ENCODE results near the gene NTM. TPM values are rescaled to one million over a fixed set of nuclear protein-coding genes. Genes with fewer than 3 reads are reported as not detected.

NTM gene
- total and polyA plus RNA-seq, 9 donors = 0.16 to 8.5 (median 0.55) TPM; not detected in 3

- no peaks in the 10 kb centered on the region for H3K27me3 ChIP-seq
These were observed 937.0 kb downstream of the NTM start for GRCh38 chr11:132307309-132308020.

GRCh38 chr11:132310390-132311375 is 940.3 kb downstream of the NTM start:
- WGBS, 3 donors = 60 to 69% (median 66%) methylated on average over 10 of the region's 10 CpGs
- intact Hi-C loops (cut with DNase I) = no loop called here
- Histone ChIP-seq H3K27me3 (no peaks in the 10 kb centered on the region), H3K4me3 (no peak overlapping the region), H3K9me3 (no peaks in the 10 kb centered on the region), H3K4me1 (ENCODE audit: insufficient read depth) (no peaks in the 10 kb centered on the region), H3K36me3 (no peaks in the 10 kb centered on the region), H3K27ac (no peak overlapping the region)
- DNase-seq = no peak
- TF ChIP-seq CTCF (IDR thresholded peaks at IDR 0.05) (no peak), POLR2A (IDR thresholded peaks at IDR 0.05) (no peak), EP300 (IDR thresholded peaks at IDR 0.05) (no peak)

More at GRCh38 chr11:132307309-132308020, 937.0 kb downstream of the NTM start:
- DNase-seq = no peak
- H3K4me3 ChIP-seq = no peak overlapping the region
- H3K36me3 ChIP-seq = no peaks in the 10 kb centered on the region
- 76 to 79% (median 79%) methylated on average over 21 of the region's 21 CpGs for WGBS, 3 donors
- no peak for TF ChIP-seq EP300 (IDR thresholded peaks at IDR 0.05)
- TF ChIP-seq POLR2A (IDR thresholded peaks at IDR 0.05) = no peak
- no peak for TF ChIP-seq CTCF (IDR thresholded peaks at IDR 0.05)
- no peak overlapping the region for H3K27ac ChIP-seq
- no peaks in the 10 kb centered on the region for H3K4me1 ChIP-seq (ENCODE audit: insufficient read depth)
- H3K9me3 ChIP-seq = no peaks in the 10 kb centered on the region
- intact Hi-C loops (cut with DNase I) = no loop called here

GRCh38 chr11:132311703-132312102 is 941.3 kb downstream of the NTM start:
- 78 to 86% (median 83%) methylated on average over 2 of the region's 2 CpGs for WGBS, 3 donors
- H3K36me3 ChIP-seq = no peaks in the 10 kb centered on the region
- H3K27ac ChIP-seq = no peak overlapping the region
- intact Hi-C loops (cut with DNase I) = no loop called here
- H3K4me3 ChIP-seq = no peak overlapping the region
- H3K4me1 ChIP-seq (ENCODE audit: insufficient read depth) = no peaks in the 10 kb centered on the region
- DNase-seq = no peak
- no peaks in the 10 kb centered on the region for H3K27me3 ChIP-seq
- no peak for TF ChIP-seq POLR2A (IDR thresholded peaks at IDR 0.05)
- TF ChIP-seq CTCF (IDR thresholded peaks at IDR 0.05) = no peak
- no peak for TF ChIP-seq EP300 (IDR thresholded peaks at IDR 0.05)
- H3K9me3 ChIP-seq = no peaks in the 10 kb centered on the region

DNA sequence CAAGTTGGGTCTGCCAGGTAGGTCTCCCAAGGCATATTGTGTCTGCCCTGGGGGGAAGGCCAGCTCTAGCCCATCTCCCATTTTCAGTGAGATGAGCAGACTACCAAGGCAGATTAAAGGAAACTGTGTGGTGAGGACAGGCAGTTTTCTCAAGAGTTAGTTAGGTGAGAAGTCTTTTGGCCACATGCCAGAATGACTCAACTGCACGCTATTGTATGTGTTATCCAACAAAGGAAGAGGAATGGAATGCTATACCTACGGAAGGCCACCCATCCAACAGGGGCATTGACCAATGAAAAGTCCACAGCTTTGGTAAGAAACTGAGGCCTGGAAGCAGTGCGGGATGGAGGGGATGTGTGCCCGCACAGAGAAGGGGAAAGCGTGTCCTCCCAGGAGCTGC is 941.7 kb downstream of the NTM start:
- H3K4me3 ChIP-seq = no peak overlapping the region
- TF ChIP-seq CTCF (IDR thresholded peaks at IDR 0.05) (no peak), EP300 (IDR thresholded peaks at IDR 0.05) (no peak), POLR2A (IDR thresholded peaks at IDR 0.05) (no peak)
- intact Hi-C loops (cut with DNase I) = no loop called here
- DNase-seq = no peak
- no peaks in the 10 kb centered on the region for H3K9me3 ChIP-seq
- no peaks in the 10 kb centered on the region for H3K36me3 ChIP-seq
- H3K27me3 ChIP-seq = no peaks in the 10 kb centered on the region
- no peaks in the 10 kb centered on the region for H3K4me1 ChIP-seq (ENCODE audit: insufficient read depth)
- H3K27ac ChIP-seq = no peak overlapping the region
- 81 to 86% (median 83%) methylated on average over 5 of the region's 5 CpGs for WGBS, 3 donors
